ENCODE measurements around the gene PTTG1. TPM values are rescaled to one million over a fixed set of nuclear protein-coding genes. Genes with fewer than 3 reads are reported as not detected.
A peak's percentile ranks its signal among the peaks of the same experiment; 100 is the strongest.

The PTTG1 gene
- total RNA-seq, 3 donors from 2014 or later: 5.8 to 46.8 (median 9.0) TPM

GRCh38 chr5:160378330-160378729 lies 43.3 kb upstream of the PTTG1 start:
- H3K9me3 ChIP-seq: no peaks in the 10 kb centered on the region
- TF ChIP-seq CTCF (IDR thresholded peaks at IDR 0.05): no peak
- H3K4me3 ChIP-seq: no peak overlapping the region
- H3K36me3 ChIP-seq (ENCODE audit: low read depth): no peaks in the 10 kb centered on the region
- DNase-seq (no peak), ATAC-seq (no peak)
- H3K4me1 ChIP-seq (ENCODE audit: low read depth): no peaks in the 10 kb centered on the region
- intact Hi-C loops (cut with DNase I, micrococcal nuclease): no loop called here

- intact Hi-C loops (cut with DNase I, micrococcal nuclease): no loop called here
- Histone ChIP-seq H3K36me3 (ENCODE audit: low read depth) (no peaks in the 10 kb centered on the region), H3K4me3 (no peak overlapping the region), H3K9me3 (no peaks in the 10 kb centered on the region), H3K4me1 (ENCODE audit: low read depth) (no peaks in the 10 kb centered on the region)
- no peak for TF ChIP-seq CTCF (IDR thresholded peaks at IDR 0.05)
- ATAC-seq (peak; percentile 38), DNase-seq (no peak)
Measured at GRCh38 chr5:160379511-160379910, 42.1 kb upstream of the PTTG1 start.

- TF ChIP-seq CTCF (IDR thresholded peaks at IDR 0.05): no peak
- ATAC-seq: no peak
- Histone ChIP-seq H3K9me3 (no peaks in the 10 kb centered on the region), H3K36me3 (ENCODE audit: low read depth) (no peaks in the 10 kb centered on the region), H3K4me1 (ENCODE audit: low read depth) (no peaks in the 10 kb centered on the region), H3K4me3 (no peak overlapping the region)
- intact Hi-C loops (cut with DNase I, micrococcal nuclease): no loop called here
- DNase-seq: no peak
Measured at GRCh38 chr5:160380041-160380440, 41.6 kb upstream of the PTTG1 start.

GRCh38 chr5:160382346-160382745 lies 39.3 kb upstream of the PTTG1 start:
- intact Hi-C loops (cut with DNase I, micrococcal nuclease): no loop called here
- no peak for DNase-seq
- H3K4me1 ChIP-seq (ENCODE audit: low read depth): no peaks in the 10 kb centered on the region
- peaks cover 5% of the 10 kb centered on the region for H3K9me3 ChIP-seq
- TF ChIP-seq CTCF (IDR thresholded peaks at IDR 0.05): no peak
- H3K4me3 ChIP-seq: no peak overlapping the region
- ATAC-seq: no peak
- H3K36me3 ChIP-seq (ENCODE audit: low read depth): no peaks in the 10 kb centered on the region

GRCh38 chr5:160384681-160385080 lies 37.0 kb upstream of the PTTG1 start:
- no peak for DNase-seq
- no peak for ATAC-seq
- Histone ChIP-seq H3K4me1 (ENCODE audit: low read depth) (no peaks in the 10 kb centered on the region), H3K4me3 (no peak overlapping the region), H3K36me3 (ENCODE audit: low read depth) (no peaks in the 10 kb centered on the region), H3K9me3 (peaks cover 12% of the 10 kb centered on the region)
- TF ChIP-seq CTCF (IDR thresholded peaks at IDR 0.05): no peak
- intact Hi-C loops (cut with DNase I, micrococcal nuclease): no loop called here

GRCh38 chr5:160385496-160385895 lies 36.2 kb upstream of the PTTG1 start:
- Histone ChIP-seq H3K4me3 (no peak overlapping the region), H3K4me1 (ENCODE audit: low read depth) (no peaks in the 10 kb centered on the region), H3K9me3 (peaks cover 12% of the 10 kb centered on the region), H3K36me3 (ENCODE audit: low read depth) (no peaks in the 10 kb centered on the region)
- no peak for TF ChIP-seq CTCF (IDR thresholded peaks at IDR 0.05)
- intact Hi-C loops (cut with DNase I, micrococcal nuclease): no loop called here
- DNase-seq (no peak), ATAC-seq (no peak)
